KMS-11 (cell line): ENCODE measurements around the gene FBLIM1.

Experiments used
- H2AFZ ChIP-seq: fragments of 200-600 bp; sonication (generic); 2 replicates; pipeline ENCODE4 v1.6.1; 2016; ENCODE audit warnings: antibody characterized with exemption, mixed run types, low read depth
- H3K27ac ChIP-seq: fragments of 200-600 bp; sonication (generic); 2 replicates; pipeline ENCODE4 v1.6.1; 2016; ENCODE audit warnings: mild to moderate bottlenecking, mixed run types
- H3K27me3 ChIP-seq: fragments of 200-600 bp; sonication (generic); 2 replicates; pipeline ENCODE4 v1.6.1; 2017; ENCODE audit warnings: mild to moderate bottlenecking, low read depth, mixed run types, moderate library complexity; ENCODE audit not compliant: insufficient read depth
- H3K36me3 ChIP-seq: fragments of 200-600 bp; sonication (generic); 2 replicates; pipeline ENCODE4 v1.6.1; 2017; ENCODE audit warnings: mild to moderate bottlenecking, mixed run types; ENCODE audit not compliant: insufficient read depth
- H3K4me1 ChIP-seq: fragments of 200-600 bp; sonication (generic); 2 replicates; pipeline ENCODE4 v1.6.1; 2016; ENCODE audit warnings: mild to moderate bottlenecking, low read depth, mixed run types; ENCODE audit not compliant: poor library complexity, severe bottlenecking
- H3K4me2 ChIP-seq: fragments of 200-600 bp; sonication (generic); 2 replicates; pipeline ENCODE4 v1.7.0; 2016; ENCODE audit warnings: mild to moderate bottlenecking, mixed run types
- H3K4me3 ChIP-seq: fragments of 200-600 bp; sonication (generic); IDR thresholded peaks from 2 replicates; pipeline ENCODE4 v1.6.1; 2017; ENCODE audit warnings: low read depth, low read length, mixed read lengths; ENCODE audit not compliant: insufficient read depth
- H3K79me2 ChIP-seq: fragments of 200-600 bp; sonication (generic); 2 replicates; pipeline ENCODE4 v1.6.1; 2016; ENCODE audit warnings: low read depth, mixed run types; ENCODE audit not compliant: insufficient read depth
- H3K9ac ChIP-seq: fragments of 200-600 bp; sonication (generic); 2 replicates; pipeline ENCODE4 v1.6.1; 2016; ENCODE audit warnings: mild to moderate bottlenecking, mixed run types
- H4K20me1 ChIP-seq: fragments of 200-600 bp; sonication (generic); 2 replicates; pipeline ENCODE4 v1.6.1; 2016; ENCODE audit warnings: mild to moderate bottlenecking, mixed run types; ENCODE audit not compliant: insufficient read depth
- CTCF ChIP-seq: fragments of 200-600 bp; sonication (generic); conservative IDR thresholded peaks from 2 replicates; pipeline ENCODE4 v1.6.1; 2017; ENCODE audit warnings: low read depth, mild to moderate bottlenecking, antibody characterized with exemption, low read length, moderate library complexity, mixed read lengths

FBLIM1 gene

GRCh38 chr1:15740924-15741850 is 17.4 kb upstream of the FBLIM1 start:
- Histone ChIP-seq H3K4me2 (peak overlapping the region; percentile 34; the same call in 1 of the 2 replicates), H3K4me3 (no peak overlapping the region)

GRCh38 chr1:15742339-15742801 is 16.2 kb upstream of the FBLIM1 start, which contains the start of gene TMEM82:
TMEM82 (plus strand) TSS chr1:15742499; CDS start chr1:15742560, 61 bp downstream.
- H3K79me2 ChIP-seq = no peaks in the 10 kb centered on the region
- no peak within 1 kb of the TSS for H3K9ac ChIP-seq
- no peaks in the 10 kb centered on the region for H3K36me3 ChIP-seq
- H3K4me1 ChIP-seq = peaks cover 25% of the 10 kb centered on the region
- H3K27ac ChIP-seq = no peak within 1 kb of the TSS
- no peak within 1 kb of the TSS for H3K4me3 ChIP-seq
- no peaks in the 10 kb centered on the region for H4K20me1 ChIP-seq
- H3K27me3 ChIP-seq = no peaks in the 10 kb centered on the region
- H2AFZ ChIP-seq = peak within 1 kb of the TSS; percentile 25; the same call in 1 of the 2 replicates
- peak within 1 kb of the TSS; percentile 34; the same call in 1 of the 2 replicates for H3K4me2 ChIP-seq
- TF ChIP-seq CTCF = no peak

More at GRCh38 chr1:15740924-15741850, 17.4 kb upstream of the FBLIM1 start:
- Histone ChIP-seq H2AFZ (peak overlapping the region; percentile 25; the same call in 1 of the 2 replicates), H3K9ac (no peak overlapping the region), H3K27me3 (no peaks in the 10 kb centered on the region), H3K79me2 (no peaks in the 10 kb centered on the region), H3K4me1 (peaks cover 15% of the 10 kb centered on the region), H4K20me1 (no peaks in the 10 kb centered on the region), H3K36me3 (no peaks in the 10 kb centered on the region), H3K27ac (no peak overlapping the region)
- TF ChIP-seq CTCF = peak; percentile 79

DNA sequence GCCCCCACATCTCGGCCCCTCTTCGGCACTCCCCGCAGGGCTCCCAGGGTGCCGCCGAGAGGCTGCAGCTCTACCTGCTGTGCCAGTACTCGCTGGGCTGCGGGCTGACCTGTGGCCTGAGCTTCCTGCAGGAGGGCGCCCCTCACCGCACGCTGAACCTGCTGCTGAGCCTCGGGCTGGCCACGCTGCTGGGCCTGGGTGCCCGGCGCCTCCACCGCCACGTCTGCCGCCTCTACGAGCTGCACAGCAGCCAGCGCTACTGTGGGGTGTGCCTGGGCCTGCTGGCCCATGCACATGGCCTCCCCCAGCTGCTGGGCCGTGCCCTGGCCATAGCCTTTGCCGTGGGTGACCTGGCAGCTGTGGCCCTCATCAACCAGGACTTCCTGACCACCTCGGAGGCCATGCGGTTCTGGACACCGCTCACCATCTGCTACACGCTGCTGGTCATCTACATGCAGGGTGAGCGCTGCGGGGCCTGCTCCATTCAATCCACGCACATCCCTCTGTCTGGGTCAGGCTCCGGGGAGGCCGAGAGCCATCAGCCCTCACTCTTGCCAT is 14.4 kb upstream of the FBLIM1 start:
- Histone ChIP-seq H3K4me2 (no peak overlapping the region), H3K79me2 (no peaks in the 10 kb centered on the region), H3K27me3 (no peaks in the 10 kb centered on the region), H3K4me3 (no peak overlapping the region), H3K9ac (no peak overlapping the region), H3K4me1 (peaks cover 25% of the 10 kb centered on the region), H4K20me1 (no peaks in the 10 kb centered on the region), H3K27ac (no peak overlapping the region), H3K36me3 (no peaks in the 10 kb centered on the region), H2AFZ (no peak overlapping the region)
- TF ChIP-seq CTCF = no peak

DNA sequence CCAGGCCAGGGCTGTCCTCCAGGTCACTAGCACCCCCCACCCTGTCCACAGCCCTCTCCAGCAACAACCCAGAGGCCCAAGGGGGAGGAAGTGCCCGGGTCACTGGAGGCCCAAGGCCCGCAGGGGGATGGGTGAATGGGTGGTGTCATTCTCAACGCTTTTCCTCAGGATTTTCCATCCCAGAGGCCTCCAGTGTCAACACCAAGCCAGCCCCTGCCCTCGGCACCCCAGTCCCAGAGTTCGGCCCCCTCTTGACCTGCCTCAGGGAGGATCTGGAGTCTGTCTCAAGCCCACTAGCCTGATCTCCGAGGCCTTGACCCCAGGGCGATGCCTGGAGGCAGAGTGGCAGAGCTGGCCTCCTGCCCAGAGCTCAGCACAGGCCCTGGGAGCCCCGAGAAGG is 11.2 kb upstream of the FBLIM1 start:
- Histone ChIP-seq H3K27me3 (peaks cover 3% of the 10 kb centered on the region; the same call in 1 of the 2 replicates), H4K20me1 (no peaks in the 10 kb centered on the region), H3K79me2 (no peaks in the 10 kb centered on the region), H3K4me1 (peaks cover 20% of the 10 kb centered on the region), H2AFZ (no peak overlapping the region), H3K27ac (no peak overlapping the region), H3K36me3 (no peaks in the 10 kb centered on the region), H3K9ac (no peak overlapping the region), H3K4me3 (no peak overlapping the region), H3K4me2 (no peak overlapping the region)
- no peak for TF ChIP-seq CTCF
